ENCODE measurements around the gene PHACTR2.

DNA sequence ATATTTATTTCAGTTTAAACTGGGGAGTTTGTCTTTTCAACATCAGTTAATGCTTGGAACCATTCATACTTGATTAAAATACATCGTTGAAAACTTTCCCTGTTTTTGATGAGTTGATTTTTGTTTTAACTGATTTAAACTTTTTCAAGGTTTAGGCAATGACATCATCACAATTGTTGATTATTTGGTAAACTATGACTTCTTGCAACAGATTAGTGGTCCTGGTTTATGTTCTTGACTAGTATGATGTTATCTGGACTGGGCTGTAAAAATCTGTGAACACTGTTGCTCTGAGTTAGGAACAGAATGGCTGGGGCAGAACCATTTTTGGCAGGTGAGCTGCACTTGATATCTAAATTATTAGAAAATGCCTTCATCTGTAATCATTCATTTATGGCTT, 186.5 kb downstream of the PHACTR2 start, which contains the start of gene ZC2HC1B:
- TF ChIP-seq, protein P1, sequence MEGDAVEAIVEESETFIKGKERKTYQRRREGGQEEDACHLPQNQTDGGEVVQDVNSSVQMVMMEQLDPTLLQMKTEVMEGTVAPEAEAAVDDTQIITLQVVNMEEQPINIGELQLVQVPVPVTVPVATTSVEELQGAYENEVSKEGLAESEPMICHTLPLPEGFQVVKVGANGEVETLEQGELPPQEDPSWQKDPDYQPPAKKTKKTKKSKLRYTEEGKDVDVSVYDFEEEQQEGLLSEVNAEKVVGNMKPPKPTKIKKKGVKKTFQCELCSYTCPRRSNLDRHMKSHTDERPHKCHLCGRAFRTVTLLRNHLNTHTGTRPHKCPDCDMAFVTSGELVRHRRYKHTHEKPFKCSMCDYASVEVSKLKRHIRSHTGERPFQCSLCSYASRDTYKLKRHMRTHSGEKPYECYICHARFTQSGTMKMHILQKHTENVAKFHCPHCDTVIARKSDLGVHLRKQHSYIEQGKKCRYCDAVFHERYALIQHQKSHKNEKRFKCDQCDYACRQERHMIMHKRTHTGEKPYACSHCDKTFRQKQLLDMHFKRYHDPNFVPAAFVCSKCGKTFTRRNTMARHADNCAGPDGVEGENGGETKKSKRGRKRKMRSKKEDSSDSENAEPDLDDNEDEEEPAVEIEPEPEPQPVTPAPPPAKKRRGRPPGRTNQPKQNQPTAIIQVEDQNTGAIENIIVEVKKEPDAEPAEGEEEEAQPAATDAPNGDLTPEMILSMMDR (IDR thresholded peaks at IDR 0.05), result no peak
- no peak for TF ChIP-seq POLR2A (IDR thresholded peaks at IDR 0.05)

All from thyroid gland (tissue), 4 donors.